ENCODE data around the gene GAS2.

Gene GAS2

DNA sequence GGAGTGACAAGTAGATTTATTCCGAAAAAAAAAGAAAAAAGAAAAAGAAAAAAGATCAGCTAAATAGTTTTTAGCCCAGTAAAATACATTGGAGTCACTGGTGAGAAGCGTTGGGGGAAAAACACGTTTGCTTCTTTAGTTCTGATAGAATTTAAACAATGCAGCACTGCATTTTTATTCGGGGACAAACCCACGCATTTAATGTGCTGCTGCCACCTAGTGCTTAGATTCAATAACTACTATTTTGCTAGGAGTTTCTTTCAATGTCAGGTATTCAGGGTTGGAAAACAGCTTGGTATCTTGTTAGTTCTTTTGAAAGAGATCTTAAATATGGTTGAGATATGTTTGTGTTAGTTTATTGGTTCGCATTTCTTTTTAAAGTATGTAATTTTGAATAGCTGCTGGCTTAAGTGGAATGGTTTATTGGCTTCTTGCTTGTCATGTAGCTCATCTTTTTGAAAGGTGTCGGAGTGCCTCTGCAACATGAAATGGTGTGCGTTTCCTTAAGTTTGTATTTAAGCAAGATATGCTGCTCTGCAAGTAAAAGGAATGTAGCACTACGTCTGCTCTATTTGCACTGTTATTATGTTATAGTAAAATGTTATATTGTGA lies 121.2 kb downstream of the GAS2 start:
- DNase-seq (ENCODE audit: low spot score): peak; percentile 49

DNA sequence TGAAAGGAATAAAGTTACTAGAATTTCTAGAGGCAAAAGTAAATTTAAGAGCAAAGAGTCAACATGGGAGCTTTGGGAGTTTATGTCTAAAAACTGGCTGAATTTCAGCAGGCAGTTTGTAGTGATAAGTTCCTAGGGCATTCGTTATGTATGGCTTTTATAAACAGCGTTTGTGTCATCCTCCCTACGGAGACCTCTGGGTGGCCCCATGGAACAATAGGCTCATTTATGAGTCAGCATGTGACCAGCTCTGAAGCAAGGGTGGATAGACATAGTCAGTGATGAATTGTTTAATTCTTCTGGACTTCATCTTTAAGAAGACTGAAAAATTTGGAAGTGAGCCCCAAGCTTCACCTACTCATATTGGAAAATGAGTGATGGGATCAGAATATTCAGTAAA lies 126.1 kb downstream of the GAS2 start:
- no peak for DNase-seq (ENCODE audit: low spot score)

DNA sequence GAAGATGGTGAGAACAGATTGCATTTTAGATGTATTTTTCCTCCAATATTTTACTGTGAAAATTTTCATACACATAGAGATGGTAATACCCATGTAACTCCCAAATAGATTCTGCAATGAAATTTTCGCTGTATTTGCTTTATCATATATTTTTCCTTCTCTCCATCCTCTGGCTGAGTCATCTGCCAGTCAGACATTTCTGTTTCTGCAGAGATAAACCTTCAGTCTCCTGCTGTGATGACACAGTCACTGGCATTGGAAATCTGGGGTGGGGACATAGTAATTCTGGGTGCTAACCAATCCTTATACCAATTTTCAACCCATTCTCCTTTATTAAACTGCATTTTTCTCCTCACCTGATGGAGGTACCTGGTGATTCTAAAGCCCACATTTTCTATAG lies 129.5 kb downstream of the GAS2 start:
- no peak for DNase-seq (ENCODE audit: low spot score)

DNA sequence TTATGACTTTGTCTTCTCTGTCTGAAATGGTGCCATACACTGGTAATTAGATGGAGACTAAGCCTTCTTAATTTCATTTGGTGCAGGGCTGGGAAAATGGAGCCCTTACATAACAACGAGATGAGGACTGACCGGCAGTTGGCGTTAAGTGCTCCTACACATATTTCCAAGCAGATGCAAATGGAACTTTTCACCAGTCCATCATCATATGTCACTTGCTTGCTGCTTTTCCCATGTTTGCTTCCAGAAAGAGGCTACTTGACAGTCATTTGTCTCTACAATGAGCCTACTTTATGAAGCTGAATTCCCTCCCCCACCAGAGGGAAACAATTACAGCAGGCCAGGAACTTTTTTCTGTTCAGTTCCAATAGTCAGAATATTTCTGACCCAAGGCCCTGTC lies 130.6 kb downstream of the GAS2 start:
- DNase-seq (ENCODE audit: low spot score): no peak

DNA sequence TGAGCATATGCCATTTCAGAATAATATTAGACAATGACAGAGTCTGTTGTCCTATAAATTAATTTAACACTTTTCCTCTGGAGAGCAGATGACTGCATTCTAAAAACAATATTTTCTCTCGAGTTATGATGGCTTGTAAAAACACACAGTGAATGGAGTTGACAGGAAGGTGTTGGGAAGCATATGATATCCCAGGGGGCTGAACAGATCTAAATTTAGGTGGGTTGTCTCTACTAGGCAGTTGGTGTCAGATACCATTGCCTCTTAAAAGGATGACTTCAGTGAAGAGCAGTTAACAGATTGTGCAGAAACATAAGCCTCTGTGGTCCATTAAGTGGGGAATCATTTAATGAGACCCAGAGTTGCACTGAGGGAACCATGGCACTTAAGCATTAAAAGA lies 132.5 kb downstream of the GAS2 start:
- DNase-seq (ENCODE audit: low spot score): no peak

DNA sequence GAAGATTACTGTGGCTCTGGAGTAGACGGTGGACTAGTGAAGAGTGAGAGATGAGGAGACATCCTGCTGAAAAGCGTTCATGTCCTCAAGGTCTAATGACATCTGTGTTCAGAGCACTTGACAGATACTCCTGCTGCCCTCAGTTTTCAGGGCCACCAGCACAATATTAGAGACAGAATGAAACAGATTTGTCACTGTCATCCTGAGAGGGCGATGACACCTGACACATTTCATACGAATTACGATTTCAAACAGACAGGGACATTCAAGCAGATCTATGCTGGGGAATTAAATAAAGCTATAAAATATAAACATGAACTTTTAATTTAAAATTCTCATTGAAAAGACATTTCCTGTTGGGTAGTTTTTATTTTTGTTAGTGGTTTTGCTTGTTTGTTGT lies 134.1 kb downstream of the GAS2 start:
- no peak for DNase-seq (ENCODE audit: low spot score)

DNA sequence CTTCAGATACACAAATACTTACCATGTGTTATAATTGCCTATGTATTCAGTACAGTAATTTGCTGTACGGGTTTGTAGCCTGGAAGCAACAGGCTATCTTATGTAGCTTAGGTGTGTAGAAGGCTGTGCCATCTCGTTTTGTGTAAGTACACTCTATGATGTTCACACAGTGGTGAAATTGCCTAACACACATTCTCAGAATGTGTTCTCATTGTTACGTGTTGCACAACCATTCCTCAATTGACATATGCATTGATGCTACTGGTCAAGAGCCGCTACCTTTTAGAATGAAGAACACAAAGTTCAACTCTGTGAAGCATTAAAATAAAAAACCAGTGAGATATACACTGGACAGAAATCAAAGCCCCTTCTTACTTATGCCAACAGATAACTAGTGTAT lies 136.4 kb downstream of the GAS2 start:
- no peak for DNase-seq (ENCODE audit: low spot score)

DNA sequence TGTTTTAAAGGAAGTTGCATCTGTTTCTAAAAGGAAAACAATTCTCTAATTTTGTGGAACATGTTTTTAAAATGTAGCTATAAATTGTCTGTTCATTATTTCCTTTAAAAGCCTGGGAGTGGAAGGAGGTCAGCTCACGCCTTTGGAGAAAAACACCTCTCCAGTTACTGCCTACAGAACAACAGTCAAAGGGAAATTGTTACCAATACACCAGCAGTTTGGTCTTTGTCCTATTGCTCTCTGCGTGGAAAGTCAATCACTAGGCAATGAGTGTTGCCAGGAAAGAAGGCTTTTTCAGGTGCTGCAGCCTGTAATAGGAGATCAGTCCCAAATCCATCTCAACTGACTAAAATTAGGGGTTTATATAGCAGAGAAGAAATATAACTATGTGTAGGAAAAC lies 141.0 kb downstream of the GAS2 start:
- no peak for DNase-seq (ENCODE audit: low spot score)

DNA sequence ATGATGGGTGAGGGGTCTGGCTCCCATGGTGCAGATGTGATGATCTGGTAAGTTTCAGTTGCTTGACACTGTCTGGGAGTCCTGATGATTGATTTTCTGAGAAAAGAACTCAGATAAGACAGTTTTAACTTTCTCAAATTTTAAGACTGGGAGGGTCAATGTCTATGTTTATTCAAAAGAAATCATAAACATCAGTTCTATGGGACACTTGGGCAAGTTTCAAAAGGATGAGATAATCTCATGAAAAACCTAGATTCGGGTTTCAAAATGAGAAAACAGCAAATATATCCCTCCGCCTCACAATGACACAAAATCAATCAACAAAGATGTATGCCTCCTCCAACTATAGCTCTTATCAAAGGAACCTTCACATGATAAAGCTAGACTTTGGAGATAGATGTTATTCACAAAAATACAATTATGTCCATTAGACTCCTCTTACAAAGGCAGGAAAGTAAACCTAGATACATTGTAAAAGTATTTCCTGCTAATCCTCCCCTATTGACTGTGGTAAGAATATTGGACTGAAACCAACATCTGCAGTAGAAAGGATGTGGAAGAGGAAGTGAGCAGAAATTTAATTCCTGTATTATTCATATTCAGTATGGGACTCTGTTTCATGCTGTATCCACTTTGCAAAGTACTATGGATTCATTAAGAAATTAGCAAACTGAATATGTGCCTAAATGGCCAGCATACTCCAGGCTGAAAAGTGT lies 141.6 kb downstream of the GAS2 start:
- no peak for DNase-seq (ENCODE audit: low spot score)

DNA sequence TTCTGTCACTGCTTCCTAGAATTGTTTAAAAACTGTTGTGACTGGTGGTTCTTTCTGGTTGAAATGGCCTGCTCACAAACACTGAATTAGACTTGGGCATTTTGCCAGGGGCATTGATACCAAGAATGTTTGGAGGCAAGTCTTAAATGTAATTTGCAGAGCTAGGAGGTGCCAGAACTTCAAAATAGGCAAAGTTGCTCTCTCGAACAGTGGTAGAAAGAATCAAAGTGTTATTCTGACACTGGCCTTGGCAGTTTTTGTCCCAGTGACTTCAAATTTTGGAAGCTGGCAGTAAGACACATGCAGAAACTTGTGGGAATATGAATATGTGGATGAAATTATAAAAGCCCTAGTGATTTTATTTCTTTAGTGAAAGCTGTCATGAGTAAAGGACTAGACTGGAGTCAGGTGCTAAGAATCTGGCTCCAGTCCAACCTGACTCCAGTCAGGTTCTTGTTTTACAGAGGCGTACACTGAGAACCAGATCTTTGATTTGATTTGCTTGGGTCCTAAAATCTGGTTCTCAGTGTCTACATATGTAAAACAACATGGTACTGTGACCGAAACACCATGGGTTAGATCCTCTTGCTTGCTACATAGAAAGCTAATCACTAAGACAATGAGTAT lies 142.3 kb downstream of the GAS2 start:
- no peak for DNase-seq (ENCODE audit: low spot score)

DNA sequence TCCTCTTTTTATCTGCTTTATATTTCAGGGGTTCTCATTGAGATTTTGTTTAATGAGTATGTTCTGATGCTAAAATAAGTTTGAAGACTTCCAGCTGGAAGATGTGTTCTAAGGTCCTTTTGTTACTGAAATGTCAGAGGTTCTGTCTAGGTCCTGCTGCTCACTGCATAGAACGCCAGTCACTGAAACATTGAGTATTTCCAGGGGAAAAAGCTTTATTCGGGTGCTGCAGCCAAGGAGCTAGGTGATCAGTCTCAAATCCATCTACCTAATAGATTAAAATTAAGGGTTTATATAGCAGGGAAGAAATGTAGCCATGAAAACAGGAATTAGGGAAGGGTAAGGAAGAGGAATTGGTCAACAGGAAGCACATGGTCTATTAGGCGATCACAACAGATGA lies 143.5 kb downstream of the GAS2 start:
- DNase-seq (ENCODE audit: low spot score): no peak

DNA sequence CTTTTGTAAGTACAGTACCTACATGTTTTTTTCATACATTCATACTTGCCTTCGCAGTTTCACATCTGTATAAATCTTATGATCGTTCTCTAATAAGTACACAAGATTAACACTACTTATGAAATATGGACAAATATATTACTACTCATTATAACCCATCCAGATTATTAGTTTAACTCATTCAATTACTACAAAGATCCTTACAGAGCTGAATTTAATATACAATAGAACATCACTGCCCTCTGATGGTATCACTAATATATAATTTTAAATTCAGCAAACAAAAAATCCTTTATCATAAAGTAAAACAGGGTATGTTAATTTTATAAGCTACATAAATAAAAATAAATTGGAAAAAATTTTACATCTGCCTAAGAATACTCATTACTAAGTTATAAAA lies 155.8 kb downstream of the GAS2 start:
- no peak for DNase-seq (ENCODE audit: low spot score)

DNA sequence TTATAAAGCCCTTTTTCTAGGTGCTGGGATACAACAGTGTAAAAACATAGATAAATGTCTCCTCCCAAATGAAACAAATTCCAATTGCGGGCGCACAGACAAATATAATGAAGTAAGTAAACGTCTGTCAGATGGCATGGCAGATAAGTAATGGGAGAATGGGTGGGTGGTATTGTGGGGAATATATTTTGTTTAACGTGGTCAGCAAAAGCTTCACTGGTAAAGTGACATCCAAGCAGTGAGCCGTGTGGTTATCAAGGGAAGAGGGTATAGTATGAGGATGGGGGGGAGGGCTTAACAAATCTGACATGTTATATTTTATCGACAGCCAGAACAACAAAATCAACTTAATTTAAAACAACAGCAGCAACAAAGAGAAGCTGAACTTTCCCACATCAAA lies 162.0 kb downstream of the GAS2 start:
- DNase-seq (ENCODE audit: low spot score): no peak

DNA sequence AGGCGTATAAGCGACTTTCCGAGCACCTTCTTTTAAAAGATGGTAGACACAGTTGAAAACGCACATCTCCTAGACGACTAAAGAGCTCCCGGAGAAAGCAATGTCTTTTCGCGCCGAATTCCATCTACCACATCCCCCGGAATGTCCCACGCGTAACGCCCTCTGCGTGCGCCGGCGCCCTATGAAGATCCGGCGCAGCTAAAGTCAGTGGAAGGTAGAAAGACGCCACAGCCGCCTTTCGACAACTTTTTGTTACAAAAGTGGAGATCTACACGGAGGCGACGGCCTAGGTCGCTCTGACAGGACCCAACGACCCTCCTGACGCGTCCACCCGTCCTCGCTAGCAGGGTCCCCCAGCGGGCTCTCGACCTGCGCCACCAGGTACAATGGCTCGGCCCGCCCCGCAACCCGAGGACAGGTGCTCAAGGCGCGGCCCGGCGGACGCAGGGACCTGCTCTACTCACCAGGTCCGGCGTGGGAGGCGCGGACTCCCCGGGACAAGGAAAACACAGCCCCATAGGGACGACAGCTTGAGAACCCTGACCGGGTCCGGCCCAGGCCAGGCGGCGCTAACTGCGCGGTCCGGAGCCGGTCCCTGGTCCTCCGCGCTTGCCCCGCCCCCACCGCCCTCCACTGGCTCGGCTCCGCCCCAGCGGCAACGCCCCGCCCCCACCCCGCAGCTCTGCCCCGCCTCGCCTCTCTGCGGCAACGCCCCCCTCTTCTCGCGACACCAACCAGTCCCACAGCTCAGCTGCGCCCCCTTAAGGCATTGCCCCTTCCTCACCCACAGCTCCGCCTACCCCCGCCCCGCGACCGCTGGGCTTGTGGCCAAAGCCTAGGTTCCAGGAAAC lies 163.0 kb downstream of the GAS2 start, which contains the start of gene SVIP:
SVIP (minus strand) TSS at position 571 of the 851 bp plus-strand sequence; CDS start at position 518, 53 bp downstream.
- DNase-seq (ENCODE audit: low spot score): peak; percentile 93

DNA sequence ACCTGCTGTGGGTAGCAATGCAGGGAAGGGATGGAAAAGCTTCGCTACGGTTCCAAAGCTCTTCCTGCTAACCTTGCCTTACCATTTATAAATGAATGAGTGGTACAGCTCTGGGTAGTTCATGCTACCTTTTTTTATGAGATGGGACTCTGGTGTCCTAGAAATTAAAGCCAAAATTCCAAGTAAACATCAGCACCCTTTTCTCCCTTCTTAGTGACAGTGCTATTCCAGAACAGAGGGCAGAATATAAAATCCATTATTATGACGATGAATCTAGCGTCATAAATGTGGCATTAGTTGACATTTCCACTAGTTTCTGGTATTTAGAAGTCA lies 163.6 kb downstream of the GAS2 start:
- no peak for DNase-seq (ENCODE audit: low spot score)

DNA sequence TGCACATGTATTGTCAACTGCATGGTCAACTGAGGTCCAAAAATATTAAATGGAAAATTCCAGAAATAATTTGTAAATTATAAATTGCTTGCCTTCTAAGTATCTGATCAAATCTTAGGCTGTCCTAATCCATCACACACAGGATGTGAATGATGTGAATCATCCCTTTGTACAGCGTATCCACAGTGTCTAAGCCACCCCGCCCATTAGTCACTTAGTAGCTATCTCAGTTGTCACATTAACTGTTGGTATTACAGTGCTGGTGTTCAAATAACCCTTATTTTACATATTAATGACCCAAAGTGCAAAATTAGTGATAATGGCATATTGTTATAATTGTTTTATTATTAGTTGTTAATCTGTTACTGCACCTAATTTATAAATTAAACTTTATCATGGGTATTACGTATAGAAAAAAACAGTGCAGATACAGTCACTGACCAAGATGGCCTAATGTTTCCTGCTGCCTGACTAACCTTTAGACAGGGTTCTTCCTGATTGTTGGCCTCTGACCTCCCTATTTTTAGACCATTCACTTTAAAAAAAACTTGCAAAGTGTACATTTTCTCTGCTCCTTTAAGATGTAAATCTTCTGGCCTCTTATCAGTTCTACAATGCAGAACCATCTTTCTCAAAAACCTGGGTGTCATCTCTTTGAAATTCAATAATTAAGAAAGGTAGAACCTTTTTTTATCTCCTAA lies 166.1 kb downstream of the GAS2 start:
- DNase-seq (ENCODE audit: low spot score): peak; percentile 21

DNA sequence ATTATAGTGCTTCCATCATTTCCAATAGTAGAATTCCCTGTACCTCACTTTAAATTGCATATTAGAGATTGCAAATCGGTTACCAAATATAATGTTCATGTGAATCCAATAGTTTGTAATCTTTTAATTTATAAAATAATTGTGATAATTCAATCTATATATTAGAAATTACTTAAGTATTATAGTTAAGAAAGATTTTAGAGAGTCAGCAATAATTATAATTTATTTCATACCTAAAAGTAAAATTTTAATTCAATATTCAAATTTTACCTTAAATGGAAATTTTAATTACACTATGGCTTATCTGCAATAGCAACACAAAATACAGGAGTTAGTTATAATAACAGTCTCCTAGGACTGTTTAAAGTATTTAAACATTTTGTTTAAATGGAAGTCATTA lies 180.3 kb downstream of the GAS2 start:
- no peak for DNase-seq (ENCODE audit: low spot score)

DNA sequence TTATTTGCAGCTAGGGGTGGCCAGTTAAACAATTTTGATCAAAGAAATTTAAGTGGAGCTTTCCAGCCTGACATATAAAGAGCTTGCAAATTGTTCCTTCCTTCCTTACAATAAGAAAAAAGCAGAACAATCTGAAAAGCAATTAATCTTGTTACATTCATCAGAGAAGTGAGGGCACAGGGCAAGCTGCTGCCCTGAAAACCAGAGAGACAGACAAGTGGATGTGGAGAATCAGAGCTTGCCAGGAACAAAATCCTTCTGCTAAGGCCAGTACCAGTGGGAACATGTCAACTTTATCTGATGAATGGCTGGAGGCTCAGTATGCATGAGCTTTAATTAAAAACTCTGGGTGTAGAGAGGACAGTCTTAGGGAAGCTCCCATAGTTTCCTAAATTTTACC lies 185.1 kb downstream of the GAS2 start:
- DNase-seq (ENCODE audit: low spot score): no peak

DNA sequence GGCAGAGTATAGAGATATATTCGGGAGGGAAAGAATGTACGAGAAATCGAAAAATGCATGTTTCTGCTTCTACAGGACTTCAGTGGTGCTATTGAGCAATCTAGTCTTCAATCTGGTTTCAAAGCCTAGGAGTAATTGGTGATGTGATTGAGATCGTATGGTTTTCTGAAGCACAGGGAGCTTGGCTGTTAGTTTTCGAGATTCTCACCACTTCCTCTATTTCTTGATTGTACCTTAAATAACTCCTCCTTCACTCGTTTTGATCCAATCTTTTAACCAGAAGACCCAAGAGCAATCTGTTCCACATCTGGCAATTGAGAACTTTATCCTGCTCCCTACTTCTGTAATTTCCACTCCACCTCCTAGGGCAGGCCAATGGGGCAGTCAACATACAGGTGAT lies 193.3 kb downstream of the GAS2 start:
- DNase-seq (ENCODE audit: low spot score): no peak

DNA sequence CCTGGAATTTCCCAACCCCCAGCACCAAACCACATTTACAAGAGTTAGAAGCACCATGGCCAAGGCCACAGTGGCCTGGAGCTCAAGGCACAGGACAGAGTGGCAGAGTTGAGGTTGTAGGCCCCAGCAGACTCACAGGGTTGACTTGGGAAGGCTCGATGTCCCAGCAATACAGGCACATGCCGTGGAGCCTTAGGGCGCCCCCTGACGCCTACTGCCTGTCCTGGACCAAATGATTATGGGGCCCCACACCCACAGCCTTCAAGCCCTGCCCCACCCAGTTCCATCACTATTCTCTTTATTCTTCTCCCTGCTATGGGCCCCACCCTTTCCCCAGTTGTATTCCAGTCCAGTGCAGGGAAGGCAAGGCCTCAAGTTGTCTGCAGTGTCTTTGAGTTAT lies 193.8 kb downstream of the GAS2 start, which contains the start of gene CCDC179:
CCDC179 (minus strand) TSS at position 234 of the 400 bp plus-strand sequence; CDS start at position 181, 53 bp downstream.
- no peak for DNase-seq (ENCODE audit: low spot score)

Measured in CD4-positive, alpha-beta T cell treated with Interleukin-2 at 100 ng/mL for 4 hours (primary cell).